NCI-H748 treated with DMSO at 0.1 percent for 48 hours (cell line): ENCODE results near the gene DLX1.
A peak's percentile ranks its signal among the peaks of the same experiment; 100 is the strongest.
"Not testable (repeated sequence)": the region's sequence is repeated elsewhere in the genome, so short reads cannot be mapped to it uniquely, and the experiment has no call there.

Experiments used
- DNase-seq: peaks from one replicate; lab custom pipeline; 2025; lab: John Stamatoyannopoulos, UW

The DLX1 gene

DNA sequence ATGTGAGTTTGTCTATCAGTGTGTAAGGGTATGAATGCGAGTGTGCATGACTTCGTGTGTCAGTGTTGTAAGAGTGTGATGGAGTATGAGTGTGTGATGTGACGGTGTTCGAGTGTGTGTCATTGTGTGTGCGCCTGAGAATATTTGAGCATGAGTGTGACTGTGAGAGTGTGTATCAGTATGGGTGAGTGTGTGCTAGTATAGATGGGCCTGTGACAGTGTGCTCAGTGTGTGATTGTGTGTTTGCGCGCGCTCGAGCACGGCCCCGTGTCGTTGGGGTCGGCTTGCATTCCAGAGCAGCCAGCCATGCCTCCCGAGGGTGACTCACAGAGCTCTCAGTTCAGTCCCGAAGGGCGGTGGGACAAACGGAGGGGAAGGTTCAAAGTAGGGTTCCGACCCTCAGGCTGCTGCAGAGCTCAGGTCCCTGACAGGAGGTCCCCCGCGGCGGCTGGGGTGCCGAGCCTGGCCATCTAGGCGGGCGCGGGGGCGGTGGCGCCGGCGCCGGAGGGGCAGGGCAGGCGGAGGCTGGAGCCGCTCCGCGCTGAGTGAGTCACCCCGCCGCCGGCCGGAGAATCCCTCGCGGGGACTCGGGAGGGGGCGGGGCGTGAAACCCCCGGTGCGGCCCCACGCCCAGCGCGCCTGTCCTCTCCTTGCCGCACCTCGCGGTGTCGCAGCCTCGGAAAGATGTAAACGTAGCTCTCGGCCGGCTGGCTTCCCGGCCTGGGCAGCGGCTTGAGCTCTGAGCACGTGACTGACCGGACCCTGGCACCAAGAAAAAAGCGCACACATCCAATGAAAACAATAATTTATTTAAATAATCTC lies 13.6 kb downstream of the DLX1 start:
- no peak for DNase-seq

- no peak for DNase-seq
Observed at GRCh38 chr2:172099472-172100079, 14.3 kb downstream of the DLX1 start.

GRCh38 chr2:172100080-172100934 lies 15.0 kb downstream of the DLX1 start:
- no peak for DNase-seq

DNA sequence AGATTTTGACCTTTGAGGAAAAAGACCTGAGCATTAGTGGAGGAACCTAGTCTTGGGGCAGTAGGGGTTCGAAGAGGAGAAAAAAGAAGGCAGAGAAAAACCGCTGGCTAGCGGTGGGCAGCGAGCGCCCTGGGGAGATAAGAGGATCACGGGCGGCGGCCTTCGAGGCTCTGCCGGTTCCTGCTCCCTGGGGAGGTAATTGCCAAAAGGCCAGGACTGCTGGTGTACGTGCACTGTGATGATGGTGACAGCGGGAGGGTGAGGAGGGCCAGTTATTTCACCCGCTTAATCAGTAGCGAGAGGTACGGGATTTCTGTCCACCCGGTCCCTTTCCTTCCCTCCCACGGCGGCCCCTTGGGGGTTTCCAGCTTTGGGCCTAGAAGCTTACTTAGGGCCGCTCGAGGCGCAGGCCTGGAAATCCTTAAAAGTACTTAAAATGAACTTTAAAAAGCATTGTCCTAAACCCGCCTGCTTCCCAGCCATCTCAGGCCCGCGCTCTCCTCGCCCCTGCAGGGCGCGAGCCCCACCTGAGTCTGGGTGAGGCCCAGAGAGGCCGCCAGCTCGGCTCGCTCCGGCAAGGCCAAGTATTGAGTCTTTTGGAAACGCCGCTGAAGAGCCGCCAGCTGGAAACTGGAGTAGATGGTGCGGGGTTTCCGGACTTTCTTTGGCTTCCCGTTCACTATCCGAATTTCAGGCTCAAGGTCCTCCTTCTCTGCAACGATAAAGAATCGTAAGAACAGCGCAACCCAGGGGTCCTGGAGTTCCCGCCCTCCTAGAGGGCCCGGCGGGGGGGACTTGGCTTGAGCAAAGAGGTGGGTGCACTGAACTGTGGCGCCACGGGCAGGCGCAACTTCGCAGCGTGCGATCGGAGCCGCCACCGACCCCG lies 15.9 kb downstream of the DLX1 start:
- no peak for DNase-seq

DNA sequence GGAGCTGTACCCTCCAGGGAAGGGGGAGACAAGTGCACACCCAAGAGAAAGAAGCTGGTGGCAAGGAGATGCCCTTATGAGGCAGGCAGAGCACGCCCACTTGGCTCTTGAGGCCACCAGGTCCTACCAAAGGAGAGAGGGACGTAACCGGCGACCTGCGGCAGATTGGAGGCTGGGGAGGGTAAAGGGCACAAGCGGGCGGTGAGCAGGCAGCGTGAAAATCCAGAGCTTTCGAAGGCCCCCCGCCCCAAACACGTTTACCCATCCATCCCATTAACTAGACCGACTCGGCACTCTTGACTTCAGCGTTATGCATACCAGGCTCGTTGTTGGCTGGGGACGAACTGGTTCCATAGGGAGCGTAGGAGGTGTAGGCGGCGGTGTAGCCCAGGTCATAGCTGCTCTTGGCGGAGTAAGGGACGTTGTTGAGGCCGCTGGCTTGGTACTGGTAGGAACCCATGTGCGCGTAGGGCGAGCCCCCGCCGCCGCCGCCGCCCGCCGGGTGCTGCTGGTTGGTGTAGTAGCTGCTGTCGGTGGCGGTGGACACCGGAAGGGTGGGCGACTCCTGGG lies 16.6 kb downstream of the DLX1 start:
- peak; percentile 66 for DNase-seq

DNA sequence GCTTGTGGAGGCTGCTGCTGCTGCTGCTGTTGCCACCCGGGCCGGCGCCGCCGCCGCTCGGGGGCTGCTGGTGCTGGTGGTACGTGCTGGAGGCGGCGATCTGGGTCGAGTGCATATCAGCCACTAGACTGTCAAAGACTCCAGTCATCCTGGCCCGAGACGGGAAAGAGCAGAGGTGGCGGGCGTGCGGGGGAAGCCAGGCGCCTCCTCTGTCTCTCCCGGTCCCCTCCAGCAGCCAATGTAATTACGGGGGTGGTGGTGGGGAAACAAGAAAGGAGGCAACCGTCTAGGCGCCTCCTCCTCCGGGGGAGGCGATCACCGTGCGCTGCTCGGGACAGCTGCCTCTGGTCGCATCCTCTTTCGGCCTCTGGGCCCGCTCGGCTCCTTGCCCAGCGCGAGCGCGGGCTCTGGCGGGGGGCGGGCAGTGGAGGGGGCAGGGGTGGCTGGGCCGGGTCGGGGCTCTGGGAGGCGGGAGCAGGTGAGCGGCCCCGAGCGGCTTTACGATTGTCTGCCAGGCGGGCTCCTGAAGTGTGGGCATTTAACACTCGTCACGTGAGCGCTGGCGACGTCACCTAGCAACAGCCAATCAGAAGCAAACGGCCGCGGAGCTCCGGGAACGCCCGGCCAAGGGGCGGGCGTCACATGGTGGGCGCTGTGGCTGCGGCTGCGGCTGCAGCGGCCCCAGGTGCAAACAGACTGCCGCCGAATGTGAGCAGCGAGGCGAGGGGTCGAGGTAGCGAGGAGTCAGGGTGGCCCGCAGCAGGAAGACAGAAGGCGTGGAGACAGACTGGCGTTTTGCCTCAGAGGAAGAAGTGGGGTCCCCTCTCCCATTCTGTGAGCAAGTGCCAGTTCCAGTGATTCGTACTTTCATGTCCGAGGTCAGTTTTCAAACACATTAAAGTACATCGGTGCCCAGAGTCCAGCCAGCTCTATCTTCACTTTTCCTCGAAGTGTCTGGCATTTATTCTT lies 17.4 kb downstream of the DLX1 start, which contains the start of gene DLX2:
DLX2 (minus strand) TSS at position 510 of the 969 bp plus-strand sequence; CDS start at position 148, 362 bp downstream.
- DNase-seq = peak; percentile 97

DNA sequence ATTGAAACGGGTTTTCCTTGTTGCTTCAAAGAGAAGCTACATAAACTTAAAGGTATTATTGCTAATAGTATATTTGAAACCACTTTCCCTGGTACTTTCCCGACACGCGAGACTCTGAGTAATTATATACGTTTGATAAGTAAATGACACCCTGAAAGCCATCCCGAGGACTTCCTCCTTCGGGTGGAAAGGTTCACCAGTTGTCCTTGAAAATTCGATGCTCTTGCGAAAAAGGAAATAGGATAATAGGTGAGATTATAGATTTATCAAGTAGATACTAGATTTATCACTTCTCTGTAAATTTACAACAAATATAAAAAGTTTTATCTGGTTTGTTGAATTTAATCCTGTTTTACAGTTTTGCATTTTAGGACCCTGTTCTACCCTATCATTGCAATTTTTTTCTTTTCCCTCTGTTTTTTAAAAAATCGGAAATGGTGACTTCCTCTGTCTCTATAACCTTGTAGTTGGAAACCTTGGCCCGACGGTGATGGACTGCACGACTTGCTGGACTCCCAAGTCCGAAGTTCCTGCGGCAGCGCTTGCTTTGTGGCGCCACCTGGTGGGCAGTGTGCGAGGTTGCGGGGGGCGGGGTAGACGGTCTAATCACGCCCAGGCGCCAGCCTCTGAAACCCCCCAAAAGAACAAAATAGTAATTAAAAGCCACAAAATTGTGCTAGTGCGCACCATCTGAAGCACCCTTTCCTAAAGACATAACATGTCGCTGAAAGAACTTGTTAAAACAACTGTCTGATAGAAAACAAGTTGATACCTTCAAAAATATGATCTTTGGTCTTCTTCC lies 18.4 kb downstream of the DLX1 start:
- peak; percentile 82 for DNase-seq

DNA sequence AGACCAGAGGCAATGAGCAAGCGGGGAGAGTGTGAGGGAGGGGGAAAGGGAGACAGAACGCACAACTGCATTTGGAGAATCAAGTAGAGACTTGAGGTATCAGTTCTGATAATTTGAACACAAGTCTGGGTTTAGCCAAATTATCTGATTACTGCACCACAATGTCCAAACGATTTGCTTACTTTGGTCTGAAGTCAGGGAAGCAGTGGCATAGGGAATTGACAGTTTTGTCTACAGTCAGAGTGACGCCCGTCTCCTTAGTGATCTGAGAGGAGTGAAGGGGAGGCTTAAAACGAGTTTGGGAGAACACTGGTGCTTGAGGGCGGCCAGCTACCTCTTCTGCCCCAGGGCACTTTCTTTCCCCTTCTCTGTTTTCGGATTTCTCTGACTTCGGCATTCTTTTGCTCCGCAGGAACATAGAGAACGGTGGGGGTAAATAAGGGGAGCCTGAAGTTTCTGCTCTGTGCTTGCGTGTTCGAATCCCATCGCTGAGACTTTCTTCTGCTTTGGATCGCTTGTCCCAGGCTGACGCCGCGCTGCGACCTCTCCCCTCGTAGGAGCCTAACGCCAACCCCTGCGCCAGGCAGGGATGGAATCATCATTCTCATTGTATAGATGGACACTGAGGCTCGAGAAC lies 20.3 kb downstream of the DLX1 start:
- no peak for DNase-seq

DNA sequence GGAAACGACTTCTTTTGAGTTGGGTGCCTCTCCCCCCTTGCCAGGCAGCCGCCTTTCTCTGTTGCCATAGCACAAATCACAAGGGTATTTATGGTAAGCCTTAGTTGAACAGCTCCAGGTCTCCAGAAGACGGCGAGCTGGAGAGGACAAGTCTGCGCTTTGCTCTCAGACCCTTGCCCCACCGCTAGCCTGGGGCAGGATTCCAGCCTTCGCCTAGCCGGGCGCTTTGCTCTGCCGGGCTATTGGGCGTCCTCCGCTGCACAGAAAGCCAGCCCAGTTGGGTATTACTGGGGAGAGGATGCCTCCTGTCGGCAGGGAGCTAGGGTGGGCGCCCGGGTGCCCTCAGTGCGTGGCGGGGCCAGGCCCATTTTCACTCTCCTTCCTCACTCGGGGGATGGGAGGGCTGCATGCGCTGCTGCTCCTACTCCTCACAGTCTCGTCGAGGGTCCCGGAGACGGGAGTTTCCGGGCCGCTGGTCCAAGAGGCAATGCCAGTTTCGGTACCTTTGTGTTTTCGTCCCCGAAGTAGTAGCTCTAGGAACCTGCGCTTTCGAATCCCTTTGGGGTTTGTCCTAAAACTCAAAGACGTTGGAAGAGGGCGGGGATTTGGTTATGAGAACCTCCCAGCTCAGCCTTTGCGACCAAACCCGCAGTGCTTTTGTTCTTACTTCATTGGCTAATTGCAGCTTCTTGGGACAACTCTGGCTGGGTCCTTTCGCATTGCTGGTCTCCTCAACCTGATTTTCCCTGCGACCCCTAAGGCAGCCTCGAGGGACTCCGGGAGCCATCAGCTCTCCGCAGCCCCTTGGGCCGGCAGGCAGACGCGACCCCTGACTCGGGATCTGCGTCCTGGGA lies 21.0 kb downstream of the DLX1 start:
- DNase-seq = no peak

GRCh38 chr2:172107690-172108586 lies 22.6 kb downstream of the DLX1 start:
- DNase-seq = no peak

GRCh38 chr2:172108587-172108930 lies 23.3 kb downstream of the DLX1 start:
- DNase-seq = no peak

DNA sequence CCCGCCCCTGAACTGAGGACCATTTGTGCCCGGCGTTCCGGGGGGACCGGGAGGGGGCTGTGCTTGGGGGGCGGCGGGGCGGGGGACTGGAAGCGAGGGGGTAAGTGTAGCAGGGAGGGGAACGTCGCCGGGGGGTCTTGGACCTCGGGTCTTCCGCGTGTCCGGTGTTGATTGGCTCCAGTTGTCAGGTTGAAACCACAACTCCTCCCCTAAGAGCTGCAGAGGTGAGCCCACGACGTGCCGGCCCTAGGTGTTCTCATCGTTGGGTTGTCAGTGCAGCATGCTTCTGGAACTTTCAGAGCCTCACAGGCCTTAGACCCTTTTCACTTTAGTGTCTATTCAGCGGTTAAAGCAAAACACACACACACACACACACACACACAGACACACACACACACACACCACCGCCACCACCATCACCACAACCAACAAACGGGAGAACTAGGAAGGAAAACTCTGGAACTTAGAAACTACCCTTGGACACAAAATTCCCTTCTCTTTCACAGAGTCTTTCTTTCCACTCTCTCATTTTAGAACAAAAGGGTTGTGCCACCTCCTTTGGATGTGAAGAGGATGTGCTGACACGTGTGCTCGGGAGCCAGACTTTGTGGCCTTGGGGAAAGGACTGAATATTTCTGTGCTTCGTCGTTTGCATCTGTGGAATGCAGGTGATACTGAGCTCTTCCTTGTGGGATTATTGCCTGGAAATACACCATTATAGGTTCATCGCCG lies 24.1 kb downstream of the DLX1 start:
- no peak for DNase-seq

DNA sequence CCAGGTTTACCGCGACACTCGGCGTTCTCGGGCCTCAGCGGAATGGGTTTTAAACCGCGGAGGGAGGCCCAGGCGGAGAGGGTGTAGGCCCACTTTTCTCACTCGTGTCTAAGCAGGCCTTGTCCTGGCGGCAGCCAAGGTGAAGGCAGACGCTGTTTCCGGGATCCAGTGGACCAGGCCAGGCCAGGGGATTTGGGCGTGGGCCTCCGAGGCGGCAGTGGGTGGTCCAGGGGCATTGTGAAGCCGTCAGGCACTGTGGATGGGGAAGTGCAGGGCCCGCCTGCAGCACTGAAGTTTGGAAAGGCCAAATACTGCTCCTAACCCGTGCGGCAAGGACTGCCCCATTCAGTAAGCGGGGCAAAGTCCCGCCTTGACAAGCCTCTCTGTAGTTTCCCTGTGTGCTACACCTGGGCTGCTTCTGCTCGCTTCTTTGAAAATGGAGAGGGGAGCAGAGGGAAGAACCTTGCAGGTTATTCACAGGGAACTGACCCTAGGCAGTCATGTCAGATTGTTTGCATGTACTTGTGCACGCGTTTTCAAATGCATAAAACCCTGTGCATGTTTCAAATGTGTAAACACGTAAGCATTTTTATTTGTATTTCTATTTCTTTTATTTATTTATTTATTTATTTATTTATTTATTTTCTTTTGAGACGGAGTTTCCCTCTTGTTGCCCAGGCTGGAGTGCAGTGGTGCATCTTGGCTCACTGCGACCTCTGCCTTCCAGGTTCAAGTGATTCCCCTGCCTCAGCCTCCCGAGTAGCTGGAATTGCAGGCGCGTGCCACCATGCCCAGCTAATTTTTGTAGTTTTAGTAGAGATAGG lies 24.9 kb downstream of the DLX1 start:
- DNase-seq = no peak

- DNase-seq = peak; percentile 14
Observed at GRCh38 chr2:172113617-172114016, 28.3 kb downstream of the DLX1 start.

DNA sequence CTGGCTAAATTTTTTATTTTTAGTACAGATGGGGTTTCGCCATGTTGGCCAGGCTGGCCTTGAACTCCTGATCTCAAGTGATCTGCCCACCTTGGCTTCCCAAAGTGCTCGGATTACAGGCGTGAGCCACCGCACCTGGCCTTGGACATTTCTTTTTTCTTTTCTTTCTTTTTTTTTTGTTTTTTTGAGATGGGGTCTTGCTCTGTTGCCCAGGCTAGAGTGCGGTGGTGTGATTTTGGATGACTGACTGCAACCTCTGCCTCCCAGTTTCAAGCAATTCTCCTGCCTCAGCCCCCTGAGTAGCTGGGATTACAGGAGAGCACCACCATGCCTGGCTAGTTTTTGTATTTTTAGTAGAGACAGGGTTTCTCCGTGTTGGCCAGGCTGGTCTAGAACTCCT lies 28.9 kb downstream of the DLX1 start:
- DNase-seq = not testable (repeated sequence)
